IPS DF 4.7 (cell line): Measurements from ENCODE around the gene LRRTM1.

Source experiments
- DNase-seq: peaks from one replicate; pipeline ENCODE4 v3.0.0-alpha.2; 2013; ENCODE audit warnings: low spot score; ENCODE audit errors: extremely low read depth

The LRRTM1 gene

GRCh38 chr2:80303909-80304837 is at the start of gene LRRTM1:
LRRTM1 (minus strand) TSS chr2:80304752; CDS start chr2:80303819, 933 bp downstream.
- DNase-seq: no peak

GRCh38 chr2:80351231-80351630 is 46.7 kb upstream of the LRRTM1 start:
- no peak for DNase-seq

- DNase-seq: no peak
These were observed 44.4 kb upstream of the LRRTM1 start for GRCh38 chr2:80348953-80349352.

- DNase-seq: no peak
These were observed 43.5 kb upstream of the LRRTM1 start for GRCh38 chr2:80348078-80348477.

GRCh38 chr2:80340022-80340421 is 35.5 kb upstream of the LRRTM1 start:
- DNase-seq: no peak

GRCh38 chr2:80338794-80339193 is 34.2 kb upstream of the LRRTM1 start:
- DNase-seq: no peak

GRCh38 chr2:80335411-80335810 is 30.9 kb upstream of the LRRTM1 start:
- DNase-seq: no peak

- DNase-seq: no peak
These were observed 29.3 kb upstream of the LRRTM1 start for GRCh38 chr2:80333886-80334285.

- DNase-seq: no peak
These were observed 26.2 kb upstream of the LRRTM1 start for GRCh38 chr2:80330527-80331450.

GRCh38 chr2:80329491-80329890 is 24.9 kb upstream of the LRRTM1 start:
- no peak for DNase-seq

- DNase-seq: no peak
These were observed 23.6 kb upstream of the LRRTM1 start for GRCh38 chr2:80328159-80328571.

- no peak for DNase-seq
These were observed 22.3 kb upstream of the LRRTM1 start for GRCh38 chr2:80326861-80327260.

GRCh38 chr2:80326214-80326613 is 21.7 kb upstream of the LRRTM1 start:
- no peak for DNase-seq

GRCh38 chr2:80324525-80324924 is 20.0 kb upstream of the LRRTM1 start:
- no peak for DNase-seq

GRCh38 chr2:80323610-80324009 is 19.1 kb upstream of the LRRTM1 start:
- DNase-seq: no peak

GRCh38 chr2:80322958-80323357 is 18.4 kb upstream of the LRRTM1 start:
- DNase-seq: no peak

GRCh38 chr2:80322311-80322920 is 17.9 kb upstream of the LRRTM1 start:
- DNase-seq: no peak

- no peak for DNase-seq
These were observed 7.8 kb upstream of the LRRTM1 start for GRCh38 chr2:80312282-80312839.

GRCh38 chr2:80311304-80311703 is 6.8 kb upstream of the LRRTM1 start:
- no peak for DNase-seq

- no peak for DNase-seq
These were observed 1.3 kb downstream of the LRRTM1 start for GRCh38 chr2:80303006-80303908.
